Renal pelvis (tissue), 4 donors: ENCODE measurements around the gene ARL15. TPM values are rescaled to one million over a fixed set of nuclear protein-coding genes. Genes with fewer than 3 reads are reported as not detected.

Experiments
- DNase-seq: peaks from one replicate; pipeline ENCODE4 v3.0.0-alpha.2; 2013
- polyA plus RNA-seq, 3 donors: library from polyadenylated mRNA; unstranded; fragments of 120-200 nt; gene quantifications; one replicate each; pipeline ENCODE4 v1.2.1, GENCODE V29; 2013; ENCODE audit not compliant: insufficient read length in 3 of 3

Gene ARL15
- polyA plus RNA-seq, 3 donors = 27.0 to 29.0 (median 28.0) TPM

DNA sequence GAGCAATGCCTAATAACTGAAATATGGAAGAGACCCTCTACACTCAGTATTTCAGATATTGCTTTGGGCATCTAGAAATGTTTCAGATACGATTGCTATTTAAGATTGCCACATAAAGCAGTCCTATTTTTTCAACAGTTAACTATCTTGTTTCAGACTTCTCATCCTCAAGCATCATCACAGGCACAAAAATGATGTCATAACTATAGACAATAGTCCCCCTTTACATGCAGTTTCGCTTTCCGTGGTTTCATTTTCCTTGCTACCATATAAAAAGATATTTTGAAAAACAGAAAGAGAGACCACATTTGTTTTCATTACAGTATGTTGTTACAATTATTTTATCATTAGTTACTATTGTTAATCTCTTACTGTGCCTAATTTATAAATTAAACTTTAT, 402.5 kb downstream of the ARL15 start:
- DNase-seq = no peak

DNA sequence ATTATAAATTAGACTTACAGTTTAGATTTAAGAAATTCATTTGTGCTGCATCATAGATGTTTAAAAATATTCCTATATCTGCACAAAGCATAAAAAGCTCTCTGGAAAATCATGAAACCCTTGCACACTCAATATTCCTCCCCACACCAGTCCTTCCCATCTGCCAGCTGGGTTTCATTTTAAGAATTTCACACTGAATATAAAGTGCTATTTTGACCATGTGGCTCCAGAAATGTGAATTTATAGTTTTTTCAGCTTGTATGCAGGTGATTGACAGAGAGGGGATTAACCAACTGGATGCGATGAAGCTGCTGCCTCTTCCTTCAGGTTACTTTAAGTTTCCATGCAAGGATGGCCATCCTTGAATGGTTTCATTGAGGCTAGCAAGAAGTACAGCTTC, 403.6 kb downstream of the ARL15 start:
- no peak for DNase-seq

DNA sequence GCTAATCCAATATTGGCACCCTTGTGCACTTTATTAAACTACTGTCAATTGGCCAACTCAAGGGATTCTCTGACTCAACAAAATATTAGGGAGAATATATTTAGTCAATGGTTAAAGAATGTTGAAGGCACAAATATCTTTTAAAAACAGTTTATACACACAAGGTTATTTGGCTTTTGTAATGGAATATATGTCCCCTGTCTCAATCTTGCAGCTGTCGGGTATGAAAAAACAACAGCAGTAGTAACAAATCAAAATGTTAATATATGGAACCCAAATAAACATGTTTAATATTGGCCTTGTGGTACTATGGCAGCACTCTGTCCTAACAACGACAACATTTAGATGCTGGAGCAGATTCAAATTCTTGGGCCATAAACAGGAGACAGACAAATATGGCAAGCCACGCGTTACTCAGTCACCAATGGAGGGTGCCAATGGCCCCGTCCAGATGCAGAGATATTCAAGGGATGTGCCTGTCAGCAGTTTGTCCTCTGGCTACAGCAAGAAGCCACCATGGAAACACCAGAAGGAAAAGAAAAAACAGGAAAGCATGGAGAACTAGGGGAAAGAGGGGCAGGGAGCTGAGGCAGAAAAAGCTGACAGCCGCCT, 408.0 kb downstream of the ARL15 start:
- DNase-seq = no peak

DNA sequence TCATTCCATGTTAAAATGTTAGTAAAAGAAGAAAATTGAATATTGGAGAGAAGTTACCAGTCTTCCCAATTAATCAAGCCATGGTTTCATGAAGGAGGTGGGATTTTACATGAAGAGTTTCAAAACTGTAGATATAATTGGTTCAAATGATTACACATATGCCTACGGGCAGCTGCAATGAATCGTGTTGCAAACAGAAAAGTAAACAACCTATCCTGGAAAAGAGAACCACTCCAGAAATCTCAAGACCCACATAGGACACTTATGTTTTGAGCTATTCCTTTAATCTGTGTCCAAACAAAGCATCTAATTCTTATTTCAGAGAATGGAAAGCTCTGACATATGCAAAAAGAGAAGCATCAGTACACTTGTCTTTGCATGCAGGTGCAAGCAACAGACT, 409.7 kb downstream of the ARL15 start:
- DNase-seq = no peak

DNA sequence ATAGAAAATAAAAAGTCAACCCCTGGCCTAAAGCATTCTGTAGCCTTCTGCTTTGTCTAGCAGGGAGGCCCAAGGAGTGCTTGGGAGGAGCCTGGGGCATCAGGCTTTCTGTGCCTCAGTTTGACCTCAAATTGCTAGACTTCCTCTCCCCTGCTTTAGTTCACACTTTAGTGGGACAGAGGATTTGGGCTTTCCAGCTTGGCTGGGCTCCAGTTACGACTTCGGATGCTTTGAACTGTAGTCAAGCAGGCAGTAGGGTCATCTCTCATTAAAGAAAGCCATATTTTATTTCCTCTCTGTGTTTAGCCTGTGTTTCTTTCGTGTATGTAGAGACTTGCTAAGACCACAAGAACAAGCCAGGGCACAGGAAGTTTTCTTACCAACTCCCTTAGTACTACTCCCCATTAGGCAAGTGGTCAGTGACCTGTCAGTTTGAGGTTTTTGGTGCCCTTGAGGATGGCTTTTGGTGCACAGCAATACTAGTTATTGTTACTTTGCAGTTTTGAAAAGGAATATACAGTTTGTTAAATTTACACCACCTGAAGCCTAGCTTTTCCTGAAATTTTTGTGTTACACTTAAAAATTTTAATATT, 415.2 kb downstream of the ARL15 start:
- DNase-seq = peak; percentile 65

DNA sequence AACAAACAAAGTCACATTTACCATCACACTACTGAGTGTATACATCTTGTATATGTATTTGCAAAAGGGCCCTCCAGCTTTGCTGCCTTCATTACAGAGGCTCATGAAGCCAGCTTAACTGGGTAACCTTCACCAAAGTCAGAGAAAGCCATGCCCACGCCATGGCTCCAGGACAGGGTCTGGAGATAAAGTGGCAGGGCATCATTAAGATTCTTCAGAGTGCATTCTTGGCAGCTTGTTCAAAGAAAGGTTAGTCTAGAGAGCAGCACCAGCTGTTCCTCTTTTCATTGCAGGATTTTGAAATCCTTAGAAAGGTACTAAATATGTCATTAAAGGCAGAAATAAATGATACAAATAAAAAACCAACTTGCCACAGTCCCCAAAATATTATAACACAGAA, 416.7 kb downstream of the ARL15 start:
- DNase-seq = no peak

DNA sequence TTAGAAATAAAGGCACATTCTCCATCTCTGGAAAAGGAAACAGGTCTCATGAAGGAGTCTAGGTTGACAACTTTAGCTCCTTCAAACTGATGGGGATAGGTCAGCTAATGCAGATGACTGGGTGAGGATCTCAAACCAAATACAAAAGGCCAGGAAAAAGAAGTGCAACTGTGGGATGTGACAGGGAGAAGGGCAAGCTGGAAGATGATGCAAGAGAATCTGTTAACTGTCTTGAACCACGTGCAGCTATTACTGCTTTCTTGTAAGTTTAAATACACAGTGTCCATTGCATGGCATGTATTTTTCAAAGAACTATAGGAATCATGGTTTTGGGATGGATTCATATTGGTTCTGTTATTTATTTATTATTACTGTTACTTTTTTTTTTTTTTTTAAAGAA, 418.1 kb downstream of the ARL15 start:
- DNase-seq = no peak

DNA sequence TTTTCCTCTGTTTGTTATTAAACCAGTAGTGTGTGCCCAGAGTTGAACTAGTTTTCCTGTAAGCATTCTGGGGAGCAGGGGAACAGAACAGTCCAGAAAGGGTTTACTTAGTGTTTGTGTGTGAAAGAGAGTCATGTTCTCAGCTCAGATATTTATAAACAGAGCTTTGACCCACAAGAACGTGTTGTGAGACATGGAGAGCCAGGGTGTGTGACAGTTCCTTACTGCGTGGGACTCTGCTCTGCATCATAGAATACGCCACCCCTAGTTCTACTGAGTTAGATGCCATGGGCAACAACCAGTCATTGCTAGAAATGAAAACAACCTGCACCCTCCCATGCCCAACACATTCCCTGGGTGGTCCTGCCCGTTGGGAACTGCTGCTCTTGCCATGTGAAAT, 419.2 kb downstream of the ARL15 start:
- no peak for DNase-seq

DNA sequence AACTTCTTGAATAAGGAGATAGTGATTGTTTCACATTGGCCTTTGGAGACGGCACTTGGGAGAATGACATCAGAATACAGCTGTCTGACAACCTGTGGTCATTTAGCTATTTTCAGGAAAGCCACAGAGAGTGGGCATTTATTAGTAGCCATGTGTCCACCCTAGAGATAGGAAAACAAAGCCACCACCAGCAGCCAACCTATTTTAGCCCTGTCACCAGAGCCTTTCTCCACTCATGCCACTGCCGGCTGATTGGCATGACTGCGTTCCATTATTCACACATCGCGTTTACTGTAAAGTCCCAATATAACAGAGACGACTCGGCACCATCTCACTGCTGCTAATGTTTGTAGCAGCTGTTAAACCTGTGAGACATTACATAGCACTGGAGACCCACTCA, 419.9 kb downstream of the ARL15 start:
- DNase-seq = no peak

DNA sequence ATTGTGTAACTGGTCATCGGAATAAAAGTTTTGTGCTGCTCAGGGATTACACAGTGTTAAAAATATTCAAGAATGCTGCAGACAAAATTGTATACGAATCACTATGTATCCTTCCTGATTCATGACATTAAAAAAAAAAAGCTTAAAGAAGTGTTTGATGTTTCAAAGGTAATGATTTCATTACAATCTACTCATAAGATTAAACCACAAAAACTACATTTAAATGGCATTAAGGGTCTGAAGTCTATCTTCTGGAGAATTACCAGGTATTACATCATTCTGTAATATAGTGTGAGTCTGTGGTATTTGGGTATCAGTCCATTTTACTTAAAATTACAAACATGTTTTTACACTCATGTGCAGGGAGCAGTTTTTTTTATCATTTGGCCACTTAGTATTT, 425.5 kb downstream of the ARL15 start:
- DNase-seq = no peak

DNA sequence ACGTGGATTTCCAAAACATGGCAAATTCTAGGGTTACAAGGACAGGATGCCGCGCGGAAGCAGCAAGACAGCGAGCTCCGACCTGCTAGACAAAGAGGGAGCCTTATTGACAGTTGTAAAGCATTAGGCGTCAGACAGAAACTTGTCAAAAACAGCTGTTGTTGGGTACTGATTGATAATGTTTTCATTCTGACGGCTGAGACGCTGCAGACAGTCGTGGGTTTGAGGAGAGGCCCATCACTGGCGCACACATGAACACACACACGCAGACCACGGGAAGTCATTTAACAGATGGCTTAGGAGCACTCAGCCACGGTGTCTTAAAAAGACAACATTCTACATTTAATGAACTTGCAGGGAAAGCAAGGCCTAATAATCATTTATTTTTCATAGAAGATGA, 426.0 kb downstream of the ARL15 start:
- no peak for DNase-seq

DNA sequence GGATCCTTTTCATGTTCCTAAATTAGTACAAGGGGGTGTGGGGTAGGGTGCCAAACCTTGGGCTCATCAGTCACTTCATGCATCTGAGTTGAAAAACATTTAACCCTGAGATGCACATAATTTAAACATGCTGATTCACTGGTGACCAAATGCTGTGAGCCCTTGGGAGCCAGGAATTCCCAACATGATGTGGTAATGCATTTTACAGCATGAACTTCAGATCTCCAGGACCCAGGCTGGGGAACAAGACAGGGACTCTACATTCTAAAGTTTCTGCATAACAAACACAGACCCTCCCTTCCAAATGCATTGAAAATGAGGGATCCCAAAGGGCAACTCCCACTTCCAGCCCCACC, 427.7 kb downstream of the ARL15 start:
- DNase-seq = no peak

DNA sequence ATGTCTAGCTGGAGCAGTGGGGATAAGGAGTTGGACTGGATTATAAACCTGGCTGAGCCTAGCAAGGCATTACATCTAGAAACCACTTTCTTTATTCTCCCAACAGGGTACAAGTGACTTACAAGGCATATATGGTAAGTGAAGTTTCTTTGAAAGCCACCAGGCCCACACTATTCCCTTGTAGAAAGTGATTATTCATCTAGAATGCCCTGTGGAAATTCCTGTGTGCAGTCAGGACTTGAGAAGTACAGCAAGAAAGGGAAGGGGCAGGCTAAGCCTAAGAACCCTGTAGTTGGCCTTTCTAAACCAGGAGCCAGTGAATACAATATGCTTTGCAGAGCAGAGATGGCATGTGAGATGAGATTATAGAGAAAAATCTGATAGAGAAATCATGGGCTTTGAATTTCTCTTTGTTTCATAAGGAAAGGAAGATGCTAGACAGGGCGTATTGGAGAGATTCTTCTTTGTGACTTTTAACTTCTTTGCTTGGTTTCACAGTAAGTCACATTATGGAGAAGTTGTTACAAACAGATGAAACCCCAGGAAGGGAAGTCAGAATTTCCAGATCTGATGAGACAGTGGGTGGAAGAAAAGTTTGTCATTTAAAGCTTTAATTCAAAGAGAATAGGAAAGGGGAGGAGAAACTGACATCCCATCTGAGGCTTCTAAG, 428.2 kb downstream of the ARL15 start:
- DNase-seq = no peak

DNA sequence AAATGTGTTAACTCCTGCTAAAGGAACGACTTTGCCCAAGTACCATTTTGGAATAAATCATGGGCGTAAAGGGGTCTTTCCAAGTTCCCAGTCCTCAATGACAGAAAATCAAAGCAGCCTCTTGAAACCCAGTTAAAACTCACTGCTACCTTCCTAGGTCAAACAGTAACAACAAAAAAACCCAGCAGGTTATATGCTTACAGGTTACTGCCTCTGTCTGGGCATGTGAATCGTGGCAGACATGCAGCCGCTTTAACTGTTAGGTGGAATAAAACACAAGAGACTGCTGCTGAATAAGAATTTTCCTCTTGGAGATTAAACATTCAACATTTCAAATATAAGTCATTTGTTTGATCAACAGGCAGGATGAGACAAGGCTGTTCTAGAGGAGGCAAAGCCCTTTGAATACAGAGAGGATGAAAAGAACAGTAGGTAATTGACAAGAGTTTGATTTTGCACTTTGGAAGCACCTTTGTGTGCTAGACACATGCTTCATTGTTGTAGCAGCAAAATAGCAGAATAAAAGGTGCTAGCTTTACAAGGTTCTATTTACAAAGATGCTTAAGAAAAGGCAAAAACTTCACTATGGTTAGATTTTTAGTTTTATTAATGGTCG, 430.6 kb downstream of the ARL15 start:
- DNase-seq = no peak

DNA sequence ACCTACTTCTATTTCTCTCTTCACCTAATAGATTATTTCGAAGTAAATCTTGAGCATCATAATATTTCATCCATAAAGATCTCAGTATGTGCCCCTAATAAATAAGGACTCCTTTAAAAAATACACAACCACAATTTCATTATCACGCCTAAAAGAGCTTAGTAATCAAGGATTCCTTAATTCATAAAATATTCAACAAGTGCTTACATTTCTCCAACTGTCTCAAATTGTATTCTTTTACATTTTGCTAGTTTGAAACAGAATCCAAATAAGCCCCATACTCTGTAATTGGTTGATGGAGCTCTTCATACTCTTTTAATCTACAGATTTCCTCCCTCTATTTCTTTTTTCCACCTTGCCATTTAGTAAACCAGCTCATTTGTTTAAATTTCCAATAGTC, 432.4 kb downstream of the ARL15 start:
- DNase-seq = no peak

DNA sequence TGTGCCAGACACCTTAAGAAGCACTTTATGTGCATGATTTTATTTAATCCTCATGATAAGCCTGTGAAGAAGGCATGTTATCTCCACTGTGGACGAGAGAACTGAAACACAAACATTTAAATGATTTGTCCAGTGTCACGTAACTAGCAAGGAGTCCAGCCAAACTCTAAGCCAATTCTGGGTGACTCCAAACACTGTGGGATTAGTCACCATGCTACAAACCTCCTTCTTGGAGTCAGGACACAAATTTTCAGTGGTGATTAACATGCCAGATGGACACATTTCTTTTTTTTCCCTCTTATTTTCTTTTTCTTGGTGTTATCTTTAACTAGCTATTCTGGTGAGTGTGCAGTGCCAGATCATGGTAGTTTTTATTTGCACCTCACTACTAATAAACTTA, 433.1 kb downstream of the ARL15 start:
- no peak for DNase-seq

DNA sequence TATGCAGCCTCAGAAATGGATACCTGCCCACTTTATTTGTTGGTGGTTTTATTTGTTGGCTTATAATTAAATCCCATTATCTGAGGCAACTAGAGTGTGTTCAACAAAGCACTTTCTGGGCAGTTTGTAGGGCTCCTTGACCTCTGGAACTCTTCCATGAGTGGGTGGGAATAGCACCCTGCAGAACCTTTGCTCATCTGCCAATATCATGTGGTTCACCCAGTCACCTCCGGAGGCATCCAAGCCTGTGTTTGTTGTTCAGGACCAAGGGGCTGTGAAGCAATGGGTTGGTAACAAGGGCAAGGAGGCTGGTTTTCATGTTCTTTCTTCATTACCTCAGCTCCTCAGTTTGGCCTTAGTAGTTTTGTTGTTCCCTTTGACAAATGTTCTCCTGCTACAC, 436.0 kb downstream of the ARL15 start:
- DNase-seq = no peak

DNA sequence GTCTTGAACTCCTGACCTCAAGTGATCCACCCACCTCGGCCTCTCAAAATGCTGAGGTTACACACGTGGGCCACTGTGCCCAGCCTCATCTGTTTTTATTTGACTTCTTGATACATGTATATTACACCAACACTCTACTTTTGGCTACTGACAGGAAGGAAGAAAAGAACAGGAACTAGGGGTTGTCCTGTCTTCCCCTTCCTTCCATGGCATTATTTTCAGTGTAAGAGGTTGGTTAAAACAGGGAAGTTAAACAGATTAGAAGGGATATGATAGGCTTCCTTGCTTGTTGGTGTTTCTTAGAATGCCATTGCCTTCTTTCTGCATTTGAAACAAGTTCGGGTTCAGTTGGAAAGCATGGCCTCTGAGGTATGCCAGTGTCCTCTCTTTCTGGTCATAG, 437.1 kb downstream of the ARL15 start:
- DNase-seq = no peak

DNA sequence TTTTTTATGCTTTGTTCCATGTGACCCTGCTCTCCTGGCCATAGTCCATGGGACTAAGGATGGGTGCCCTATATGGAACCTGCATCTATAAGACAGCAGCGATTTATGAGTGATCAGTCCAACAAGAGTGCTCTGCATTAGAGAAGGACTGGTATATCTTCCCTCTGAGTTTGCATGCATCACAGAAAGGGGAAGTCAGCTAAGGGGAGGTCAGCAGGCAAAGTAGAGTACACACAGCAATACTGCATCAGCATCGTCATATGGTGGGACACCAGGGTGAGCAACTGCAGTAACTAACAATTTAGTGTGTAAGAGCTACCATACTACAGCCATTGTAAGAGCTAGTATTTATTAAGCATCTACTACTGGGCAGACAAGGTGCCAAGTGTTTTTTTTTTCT, 438.6 kb downstream of the ARL15 start:
- DNase-seq = no peak

DNA sequence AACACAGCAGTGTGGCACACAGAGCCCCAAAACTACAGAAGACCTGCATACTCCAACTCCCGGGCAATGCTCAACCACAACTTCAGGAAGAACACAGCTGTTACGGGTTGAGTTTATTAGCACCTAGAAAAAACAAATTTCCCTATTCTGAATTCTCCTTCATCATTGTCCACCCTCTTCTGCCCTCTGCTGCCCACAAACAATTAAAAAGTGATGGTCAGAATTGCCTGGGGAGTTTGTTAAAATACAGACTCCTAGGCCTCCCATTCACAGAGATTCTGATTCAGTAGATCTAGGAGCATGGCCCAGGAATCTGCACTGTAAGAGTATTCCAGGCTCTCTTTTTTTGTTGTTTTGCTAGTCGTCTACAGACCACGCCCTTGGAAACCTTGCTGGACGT, 439.3 kb downstream of the ARL15 start:
- no peak for DNase-seq

DNA sequence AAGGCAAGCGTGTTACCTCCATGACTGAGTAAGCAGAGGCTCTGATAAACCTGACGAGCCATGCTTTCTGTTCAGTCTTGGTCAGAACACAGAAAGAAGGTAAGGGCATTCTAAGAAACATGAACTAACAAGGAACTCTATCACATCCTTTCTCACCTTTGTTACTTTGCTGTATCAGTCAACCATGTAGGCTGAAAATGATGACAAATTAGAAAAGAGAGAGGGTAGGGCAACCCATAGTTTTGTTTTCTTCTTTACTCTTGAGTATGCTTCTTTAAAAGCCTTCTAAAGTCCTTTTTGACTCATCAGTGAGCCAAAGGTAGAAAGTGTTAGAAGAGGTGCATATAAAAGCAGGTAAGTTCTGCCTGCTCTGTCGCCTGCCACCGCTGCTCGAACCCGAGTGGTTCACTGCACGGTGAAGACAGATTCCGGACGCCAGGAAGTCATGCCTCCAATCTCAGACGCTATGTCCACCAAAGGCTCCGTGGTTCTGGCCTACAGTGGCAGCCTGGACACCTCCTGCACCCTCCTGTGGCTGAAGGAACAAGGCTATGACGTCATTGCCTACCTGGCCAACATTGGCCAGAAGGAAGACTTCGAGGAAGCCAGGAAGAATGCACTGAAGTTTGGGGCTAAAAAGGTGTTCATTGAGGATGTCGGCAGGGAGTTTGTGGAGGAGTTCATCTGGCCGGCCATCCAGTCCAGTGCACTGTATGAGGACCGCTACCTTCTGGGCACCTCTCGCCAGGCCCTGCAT, 451.5 kb downstream of the ARL15 start:
- no peak for DNase-seq

DNA sequence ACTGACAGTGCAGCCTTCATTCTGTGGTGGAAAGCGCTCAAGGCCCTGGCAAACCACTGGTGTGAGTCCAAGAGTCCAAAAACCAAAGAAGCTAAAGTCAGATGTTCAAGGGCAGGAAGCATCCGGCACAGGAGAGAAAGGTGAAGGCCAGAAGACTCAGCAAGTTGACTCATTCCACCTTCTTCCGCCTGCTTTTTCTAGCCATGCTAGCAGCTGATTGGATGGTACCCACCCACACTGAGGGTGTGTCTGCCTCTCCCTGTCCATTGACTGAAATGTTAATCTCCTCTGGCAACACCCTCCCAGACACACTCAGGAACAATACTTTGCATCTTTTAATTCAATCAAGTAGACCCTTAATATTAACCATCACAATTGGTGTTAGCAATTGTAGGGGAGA, 453.9 kb downstream of the ARL15 start:
- DNase-seq = no peak
